Thymus (tissue), 11 donors: ENCODE data around the gene USH1C. TPM values are rescaled to one million over a fixed set of nuclear protein-coding genes. Genes with fewer than 3 reads are reported as not detected.

Experiments
- DNase-seq, 9 donors: peaks; one replicate each; pipeline ENCODE4 v3.0.0-alpha.2; 2013; ENCODE audit warnings: low spot score in 9 of 9, low read depth in 6 of 9, missing footprints in 1 of 9
- H3K27ac ChIP-seq, 2 donors: one replicate each; pipeline ENCODE4 v1.5.1; 2013; ENCODE audit warnings: control low read depth in 1 of 2, low read depth in 1 of 2, low read length in 1 of 2, mild to moderate bottlenecking in 1 of 2, moderate library complexity in 1 of 2
- H3K27me3 ChIP-seq, 2 donors: one replicate each; pipeline ENCODE4 v1.5.1; 2013; ENCODE audit warnings: low read length in 1 of 2; ENCODE audit not compliant: control insufficient read depth in 2 of 2, insufficient read depth in 1 of 2
- H3K36me3 ChIP-seq, 2 donors: one replicate each; pipeline ENCODE4 v1.5.1; 2013; ENCODE audit warnings: low read length in 1 of 2, mild to moderate bottlenecking in 1 of 2, moderate library complexity in 1 of 2; ENCODE audit not compliant: control insufficient read depth in 2 of 2, insufficient read depth in 2 of 2
- H3K4me1 ChIP-seq, 2 donors: one replicate each; pipeline ENCODE4 v1.5.1; 2013; ENCODE audit warnings: low read length in 2 of 2; ENCODE audit not compliant: control insufficient read depth in 2 of 2, insufficient read depth in 2 of 2
- H3K4me3 ChIP-seq, 2 donors: one replicate each; pipeline ENCODE4 v1.5.1; 2013; ENCODE audit warnings: low read length in 2 of 2, control low read depth in 1 of 2, mild to moderate bottlenecking in 1 of 2
- H3K9me3 ChIP-seq, 2 donors: one replicate each; pipeline ENCODE4 v1.5.1; 2013; ENCODE audit warnings: low read length in 1 of 2, mild to moderate bottlenecking in 1 of 2; ENCODE audit not compliant: control insufficient read depth in 2 of 2, insufficient read depth in 1 of 2
- WGBS: extraction: QIAGEN DNeasy Blood & Tissue Kit; methylation state at CpG from one replicate; pipeline ENCODE4 v1.1.7; 2013; 5-methylcytosine and 5-hydroxymethylcytosine counted together
- polyA plus RNA-seq: library from polyadenylated mRNA; stranded (reverse); fragments of 200-250 nt; gene quantifications from one replicate; pipeline ENCODE4 v1.2.3, GENCODE V29; 2013
- total RNA-seq: library from RNA; stranded (reverse); fragments of 120-200 nt; gene quantifications from one replicate; pipeline ENCODE4 v1.2.4, GENCODE V29; 2013
- donor health status: healthy.

USH1C gene
- total and polyA plus RNA-seq, 2 donors: 0.24 to 0.57 TPM

DNA sequence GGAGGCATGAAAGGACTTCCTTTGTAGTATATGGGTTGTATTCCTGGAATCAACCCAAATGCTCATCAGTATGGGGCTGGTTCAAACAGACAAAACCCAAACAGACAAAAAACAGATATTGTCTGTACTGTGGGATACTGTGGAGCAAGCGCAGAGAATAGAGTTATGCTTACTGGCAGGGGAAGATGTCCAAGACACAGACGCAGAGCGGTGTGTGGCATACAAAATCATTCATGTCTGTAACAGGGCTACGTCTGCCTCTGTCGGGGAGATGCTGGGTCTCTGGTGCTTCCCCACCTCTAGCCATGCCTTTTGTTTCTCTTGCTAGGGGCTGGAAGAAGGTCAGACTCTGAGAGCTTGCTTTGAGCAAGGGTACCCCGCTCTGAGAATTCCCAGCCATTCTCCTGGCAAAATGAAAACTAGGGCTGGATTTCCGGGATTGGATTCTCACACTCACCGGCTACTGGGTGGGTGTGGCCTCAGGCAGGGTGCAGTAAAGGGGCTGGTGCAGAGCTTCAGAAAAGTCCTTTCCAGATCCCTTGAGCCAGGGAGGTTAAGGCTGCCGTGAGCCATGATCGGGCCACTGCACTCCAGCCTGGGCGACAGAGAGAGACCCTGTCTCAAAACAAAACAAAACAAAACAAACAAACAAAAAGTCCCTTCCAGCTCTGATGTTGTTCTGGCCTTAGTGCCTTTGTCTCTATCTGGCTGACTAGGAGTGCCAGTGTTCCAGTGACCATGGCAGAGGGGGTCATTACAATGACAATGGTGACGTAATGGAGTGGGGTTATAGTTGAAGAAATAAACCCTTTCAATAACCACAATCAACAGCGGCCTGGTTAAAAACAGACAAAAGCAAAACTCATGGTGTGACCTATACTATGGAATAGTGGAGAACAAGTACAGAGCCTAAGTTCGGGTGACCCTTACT is 64.7 kb downstream of the USH1C start:
- Histone ChIP-seq H3K4me3 (no peak overlapping the region), H3K9me3 (no peaks in the 10 kb centered on the region), H3K4me1 (no peaks in the 10 kb centered on the region), H3K27ac (no peak overlapping the region), H3K36me3 (no peaks in the 10 kb centered on the region), H3K27me3 (peaks cover 38 to 55% of the 10 kb centered on the region in 2 donors)
- DNase-seq: peak in 1 of 9 donors; percentile 15
- WGBS: 44% methylated on average over 14 of the region's 14 CpGs

DNA sequence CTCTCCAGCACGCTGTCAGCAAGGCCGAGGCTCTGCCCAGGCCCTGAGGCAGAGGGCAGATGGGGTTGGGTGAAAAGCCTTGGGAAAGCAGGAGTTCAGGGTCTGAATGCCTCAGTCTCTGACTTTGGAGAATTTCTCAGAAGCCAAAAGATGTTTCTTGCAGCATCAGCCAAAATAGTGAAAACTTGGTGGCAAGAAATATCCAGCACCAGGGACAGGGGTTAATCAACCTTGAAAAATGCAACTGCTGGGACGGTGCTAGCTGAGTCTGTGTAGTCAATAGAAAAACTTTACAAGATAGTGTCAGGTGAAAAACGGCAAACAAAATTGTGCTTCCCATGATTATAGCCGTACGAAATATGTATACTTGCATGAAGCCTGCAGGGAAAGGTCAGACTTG is 66.1 kb downstream of the USH1C start:
- peaks cover 38 to 69% of the 10 kb centered on the region in 2 donors for H3K27me3 ChIP-seq
- no peaks in the 10 kb centered on the region for H3K9me3 ChIP-seq
- H3K4me3 ChIP-seq: no peak overlapping the region
- DNase-seq: no peak
- WGBS: 62% methylated on average over 6 of the region's 6 CpGs
- no peak overlapping the region for H3K27ac ChIP-seq
- no peaks in the 10 kb centered on the region for H3K4me1 ChIP-seq
- no peaks in the 10 kb centered on the region for H3K36me3 ChIP-seq

DNA sequence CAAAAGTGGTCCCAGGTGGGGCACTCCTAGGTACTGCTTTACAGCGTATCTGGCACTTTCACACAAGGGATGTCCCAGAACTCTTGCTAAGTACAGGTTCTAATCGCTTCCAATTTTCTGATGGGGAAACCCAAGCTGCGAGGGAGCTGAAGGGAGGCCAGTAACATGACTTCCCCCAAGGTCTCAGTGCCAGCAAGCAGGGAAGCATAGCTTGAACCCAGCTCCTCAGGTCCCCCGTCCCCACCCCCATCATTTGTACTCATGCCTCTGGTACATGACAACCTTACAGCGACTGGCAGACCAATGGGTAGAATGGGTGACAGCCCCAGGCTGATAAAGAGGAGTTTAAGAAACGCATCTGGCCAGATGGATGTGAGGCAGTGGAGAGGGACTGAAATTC is 66.9 kb downstream of the USH1C start:
- Histone ChIP-seq H3K36me3 (no peaks in the 10 kb centered on the region), H3K4me3 (no peak overlapping the region), H3K9me3 (no peaks in the 10 kb centered on the region), H3K27ac (no peak overlapping the region), H3K27me3 (peaks cover 38 to 75% of the 10 kb centered on the region in 2 donors), H3K4me1 (no peaks in the 10 kb centered on the region)
- WGBS: 52% methylated on average over 6 of the region's 6 CpGs
- no peak for DNase-seq

DNA sequence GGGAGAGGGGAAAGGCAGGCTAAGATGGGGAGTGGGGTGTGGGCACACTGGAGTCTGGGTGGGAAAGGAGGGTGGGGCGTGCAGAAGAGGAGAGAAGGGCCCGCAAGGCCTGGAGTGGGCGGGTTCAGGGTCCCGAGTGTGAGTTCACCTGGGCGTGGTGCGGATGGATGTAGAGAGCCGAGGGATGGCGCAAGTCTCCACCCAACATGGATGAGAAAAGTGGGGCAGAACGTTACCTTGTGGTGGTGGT is 67.2 kb downstream of the USH1C start:
- no peak for DNase-seq
- H3K4me3 ChIP-seq: no peak overlapping the region
- H3K27me3 ChIP-seq: peaks cover 38 to 77% of the 10 kb centered on the region in 2 donors
- no peaks in the 10 kb centered on the region for H3K9me3 ChIP-seq
- no peaks in the 10 kb centered on the region for H3K4me1 ChIP-seq
- WGBS: 17% methylated on average over 9 of the region's 9 CpGs
- H3K36me3 ChIP-seq: no peaks in the 10 kb centered on the region
- no peak overlapping the region for H3K27ac ChIP-seq

DNA sequence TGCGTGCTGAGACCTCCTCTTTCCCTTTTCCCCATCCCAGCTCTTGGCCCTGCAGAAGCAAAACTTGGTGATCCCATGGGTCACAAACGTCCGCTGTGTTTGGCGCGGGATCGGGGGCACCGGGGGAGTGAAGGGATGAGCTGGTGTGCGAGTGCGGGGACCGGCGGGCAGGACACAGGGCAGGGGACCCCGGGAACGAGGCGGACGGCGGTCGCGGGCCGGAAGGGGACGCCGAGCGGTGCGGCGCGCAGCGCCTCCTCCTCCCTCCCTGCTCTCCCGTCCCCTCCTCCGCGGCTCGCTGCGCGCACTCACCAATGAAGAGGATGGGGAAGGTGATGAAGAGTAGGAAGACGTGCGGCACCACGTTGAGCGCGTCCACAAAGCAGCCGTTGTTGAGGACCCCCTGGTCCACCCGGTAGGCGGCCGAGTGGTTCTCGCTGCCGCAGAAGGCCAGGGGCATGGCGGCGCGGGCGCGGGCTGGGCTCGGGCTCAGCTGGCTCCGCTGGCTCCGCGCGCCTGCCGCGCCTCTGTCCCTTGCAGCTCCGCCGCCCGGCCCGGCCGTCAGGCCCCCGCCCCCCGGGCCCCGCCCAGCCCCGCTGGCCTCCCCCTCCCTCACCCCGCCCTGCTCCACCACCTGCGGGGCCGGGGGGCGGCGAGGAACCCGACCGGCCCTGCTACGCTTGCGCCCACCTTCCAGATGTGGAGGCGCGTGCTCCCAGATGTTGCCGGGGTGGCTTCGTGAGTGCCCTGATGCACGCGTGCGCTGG is 67.7 kb downstream of the USH1C start, which contains the start of gene ABCC8:
Gene ABCC8, minus strand, starts transcription at position 529 of the 767 bp plus-strand sequence. Its CDS starts 69 bp downstream, at position 460.
- no peak for DNase-seq

DNA sequence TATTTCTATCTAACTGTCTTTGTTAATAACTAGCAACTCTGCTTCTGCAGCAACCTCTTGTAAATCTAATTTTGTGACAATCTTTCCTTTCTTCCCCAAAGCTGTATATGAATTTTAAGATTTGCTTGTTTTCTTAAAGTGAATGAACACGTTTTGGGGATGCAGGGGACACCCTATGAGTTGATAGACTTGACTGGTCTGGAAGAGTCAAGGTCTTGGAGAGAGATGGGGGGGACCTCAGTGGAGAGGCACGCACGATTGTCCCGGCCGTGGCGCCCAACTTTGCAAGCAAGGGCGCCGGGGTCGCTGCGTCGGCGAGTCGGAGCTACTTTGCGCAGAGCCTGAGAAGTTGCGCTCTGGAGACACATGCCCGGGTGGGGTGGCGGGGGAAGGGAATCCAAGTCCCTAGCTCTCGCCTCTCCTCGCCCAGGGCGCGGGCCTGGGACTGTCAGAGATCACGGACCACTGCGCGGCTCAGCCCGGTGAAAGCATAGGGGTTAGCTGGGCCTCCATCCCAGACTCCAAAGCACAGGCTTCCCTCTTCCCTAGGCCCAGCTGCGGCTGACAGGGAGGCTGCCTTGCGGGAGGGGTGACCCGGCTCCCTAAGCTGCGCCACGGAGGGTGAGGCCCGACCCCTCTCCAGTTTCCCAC is 68.4 kb downstream of the USH1C start:
- H3K27me3 ChIP-seq: peaks cover 38 to 77% of the 10 kb centered on the region in 2 donors
- no peak overlapping the region for H3K4me3 ChIP-seq
- H3K9me3 ChIP-seq: no peaks in the 10 kb centered on the region
- no peaks in the 10 kb centered on the region for H3K4me1 ChIP-seq
- WGBS: 4% methylated on average over 31 of the region's 31 CpGs
- no peak for DNase-seq
- no peak overlapping the region for H3K27ac ChIP-seq
- H3K36me3 ChIP-seq: no peaks in the 10 kb centered on the region

More for the DNA sequence above, 67.7 kb downstream of the USH1C start, which contains the start of gene ABCC8:
- Histone ChIP-seq H3K36me3 (no peaks in the 10 kb centered on the region), H3K4me3 (no peak within 1 kb of the TSS), H3K9me3 (no peaks in the 10 kb centered on the region), H3K4me1 (no peaks in the 10 kb centered on the region), H3K27ac (no peak within 1 kb of the TSS), H3K27me3 (peaks cover 38 to 77% of the 10 kb centered on the region in 2 donors)
- WGBS: 2% methylated on average over 80 of the region's 80 CpGs

DNA sequence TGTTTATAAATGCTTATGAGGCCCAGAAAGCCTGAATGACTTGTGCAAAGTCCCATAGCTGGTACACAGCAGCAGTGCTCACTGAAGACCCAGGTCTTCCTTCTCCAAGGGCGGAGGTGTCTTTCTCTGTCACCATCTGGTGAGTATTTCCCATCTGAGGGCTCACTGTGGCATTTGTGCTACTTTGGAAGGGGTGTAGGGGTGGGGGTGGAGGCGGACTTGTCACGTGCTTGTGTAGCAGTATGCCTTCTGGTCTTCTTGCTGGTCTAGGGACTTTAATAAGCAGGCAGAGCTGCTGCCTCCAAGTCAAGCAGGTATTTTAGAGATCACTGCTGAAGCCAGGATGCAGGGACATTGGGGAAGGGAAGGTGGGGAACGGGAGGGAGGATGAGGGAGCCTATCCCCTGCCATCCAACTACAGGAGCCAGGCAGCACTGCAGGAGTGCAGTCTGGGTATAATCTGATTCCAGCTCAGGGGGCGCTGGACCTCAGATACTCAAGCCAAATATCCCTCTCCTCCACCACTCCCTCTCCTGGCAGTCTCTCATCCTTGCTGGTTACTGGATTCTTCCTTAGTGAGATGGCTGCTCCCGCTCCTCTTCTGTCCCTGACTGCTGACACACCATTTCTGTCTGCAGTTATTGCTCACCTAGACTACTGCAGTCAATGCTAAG is 71.0 kb downstream of the USH1C start:
- no peak overlapping the region for H3K27ac ChIP-seq
- H3K4me1 ChIP-seq: no peaks in the 10 kb centered on the region
- WGBS: 49% methylated on average over 6 of the region's 6 CpGs
- peaks cover 36 to 58% of the 10 kb centered on the region in 2 donors for H3K27me3 ChIP-seq
- H3K36me3 ChIP-seq: no peaks in the 10 kb centered on the region
- DNase-seq: no peak
- no peak overlapping the region for H3K4me3 ChIP-seq
- H3K9me3 ChIP-seq: no peaks in the 10 kb centered on the region

DNA sequence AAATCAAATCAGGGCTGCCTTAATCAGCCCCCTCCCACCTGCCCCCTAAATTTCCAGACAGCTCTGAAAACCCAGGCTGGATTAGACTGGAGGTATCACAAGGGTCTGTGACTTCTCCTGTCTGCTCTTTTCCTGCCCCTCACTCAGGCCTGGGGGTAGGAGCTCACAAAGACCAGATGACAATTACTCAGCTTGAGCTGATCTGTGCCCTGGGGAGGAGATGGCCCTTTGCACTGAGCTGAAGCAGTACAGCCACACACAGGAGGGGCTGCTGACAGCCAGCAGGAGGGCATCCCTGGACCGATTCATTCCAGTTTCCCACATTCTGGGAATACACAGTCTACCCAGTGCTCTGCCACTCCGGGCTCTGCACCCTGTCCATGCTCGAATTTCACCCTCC is 71.7 kb downstream of the USH1C start:
- Histone ChIP-seq H3K4me3 (no peak overlapping the region), H3K36me3 (no peaks in the 10 kb centered on the region), H3K4me1 (no peaks in the 10 kb centered on the region), H3K27ac (no peak overlapping the region), H3K27me3 (peaks cover 28 to 50% of the 10 kb centered on the region in 2 donors), H3K9me3 (no peaks in the 10 kb centered on the region)
- no peak for DNase-seq
- 80% methylated on average over 3 of the region's 3 CpGs for WGBS
